ENCODE measurements around the gene JMJD7. TPM values are rescaled to one million over a fixed set of nuclear protein-coding genes. Genes with fewer than 3 reads are reported as not detected.

Gene JMJD7
- total RNA-seq, 2 donors from 2014 or later, result 12.0 to 16.6 TPM

DNA sequence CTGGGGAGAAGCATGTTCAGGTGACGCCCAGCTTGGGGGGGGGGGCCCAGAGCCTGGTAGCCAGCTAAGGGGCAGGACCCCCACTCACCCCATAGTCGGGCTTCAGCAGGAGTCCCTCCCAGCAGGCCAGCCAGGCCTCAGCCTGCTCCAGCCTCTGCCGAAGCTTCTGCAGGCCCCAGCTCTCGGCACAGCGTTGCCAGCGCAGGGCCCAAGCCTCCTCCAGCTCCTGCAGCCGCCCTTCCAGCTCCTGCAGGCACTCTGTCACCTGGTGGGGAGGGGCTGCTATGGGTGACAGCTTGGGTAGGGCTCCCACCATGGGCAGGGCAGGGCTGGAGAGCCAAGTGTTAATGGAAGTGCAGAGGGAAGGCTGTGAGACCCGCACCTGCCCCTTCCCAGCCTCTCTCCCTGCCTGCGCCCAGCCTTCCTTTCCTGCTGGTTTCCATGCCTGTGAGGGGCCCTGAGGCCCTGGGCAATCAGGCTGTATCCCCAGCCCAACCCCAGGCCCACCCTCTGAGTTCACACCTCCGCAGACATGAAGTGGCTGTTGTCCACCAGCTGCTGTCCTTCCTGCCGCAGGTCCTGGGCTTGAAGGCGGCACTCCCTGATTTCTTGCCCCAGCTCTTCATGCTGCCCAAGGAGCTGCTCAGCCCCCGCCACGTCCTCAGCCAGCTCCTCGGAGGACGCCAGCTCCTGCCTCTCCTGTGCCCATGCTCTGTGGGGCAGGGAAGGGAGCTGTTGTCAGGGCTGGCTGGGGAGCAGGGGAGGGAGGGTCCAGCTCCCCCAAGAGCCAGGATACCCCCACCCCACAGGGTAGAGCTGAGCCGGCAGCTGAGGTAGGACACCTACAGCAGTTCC lies 25.1 kb downstream of the JMJD7 start:
- Mint-ChIP-seq H3K27me3 (no peaks in the 10 kb centered on the region), H3K4me3 (no peak overlapping the region), H3K27ac (no peak overlapping the region), H3K9me3 (no peaks in the 10 kb centered on the region), H3K4me1 (peaks cover 6% of the 10 kb centered on the region), H3K36me3 (ENCODE audit: low read depth) (peaks cover 6% of the 10 kb centered on the region)
- no peak for ATAC-seq (replicated peaks)

DNA sequence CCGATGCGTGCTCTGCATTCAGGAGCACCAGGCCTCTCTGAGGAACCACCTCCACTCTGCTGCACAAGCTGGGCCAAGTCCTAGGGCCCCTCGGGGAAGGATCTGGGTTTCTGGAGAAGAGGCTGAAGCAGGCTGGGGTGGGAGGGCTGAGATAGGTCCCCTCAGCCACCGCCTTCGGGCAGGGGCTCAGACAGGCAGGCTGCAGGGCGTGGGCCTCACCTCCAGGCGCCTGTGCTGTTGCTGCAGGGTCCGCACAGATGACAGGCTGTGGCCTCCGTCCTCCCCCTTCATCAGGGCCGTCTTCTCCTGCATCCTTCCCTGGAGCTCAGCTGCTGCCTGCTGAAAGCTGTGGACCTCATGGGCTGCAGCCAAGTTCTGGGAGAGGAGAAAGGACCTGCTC lies 25.9 kb downstream of the JMJD7 start:
- H3K9me3 Mint-ChIP-seq, result no peaks in the 10 kb centered on the region
- no peaks in the 10 kb centered on the region for H3K36me3 Mint-ChIP-seq (ENCODE audit: low read depth)
- no peak overlapping the region for H3K27ac Mint-ChIP-seq
- no peak overlapping the region for H3K4me3 Mint-ChIP-seq
- ATAC-seq (replicated peaks), result no peak
- H3K4me1 Mint-ChIP-seq, result no peaks in the 10 kb centered on the region
- no peaks in the 10 kb centered on the region for H3K27me3 Mint-ChIP-seq

DNA sequence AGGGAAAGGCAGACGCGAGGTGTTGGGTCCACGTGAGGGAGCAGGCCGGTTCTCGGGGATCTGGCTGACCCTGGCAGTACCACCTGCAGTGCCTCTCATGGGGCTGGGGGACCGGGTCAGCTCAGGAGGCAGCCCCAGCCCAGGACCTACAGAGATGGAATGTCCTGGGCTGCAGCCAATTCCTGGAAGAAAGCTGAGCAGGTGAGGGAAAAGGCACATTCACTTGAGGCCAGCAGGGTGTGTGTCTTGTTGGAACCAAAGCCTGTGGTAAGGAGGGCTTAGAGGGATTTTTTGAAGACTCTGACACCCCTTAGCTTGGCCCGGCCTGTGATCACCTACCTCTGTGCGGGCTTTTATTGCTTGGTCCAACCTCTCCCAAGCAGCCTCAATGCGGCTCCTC lies 26.6 kb downstream of the JMJD7 start:
- Mint-ChIP-seq H3K27ac (no peak overlapping the region), H3K4me1 (no peaks in the 10 kb centered on the region), H3K4me3 (no peak overlapping the region), H3K27me3 (no peaks in the 10 kb centered on the region), H3K36me3 (ENCODE audit: low read depth) (no peaks in the 10 kb centered on the region), H3K9me3 (no peaks in the 10 kb centered on the region)
- no peak for ATAC-seq (replicated peaks)

DNA sequence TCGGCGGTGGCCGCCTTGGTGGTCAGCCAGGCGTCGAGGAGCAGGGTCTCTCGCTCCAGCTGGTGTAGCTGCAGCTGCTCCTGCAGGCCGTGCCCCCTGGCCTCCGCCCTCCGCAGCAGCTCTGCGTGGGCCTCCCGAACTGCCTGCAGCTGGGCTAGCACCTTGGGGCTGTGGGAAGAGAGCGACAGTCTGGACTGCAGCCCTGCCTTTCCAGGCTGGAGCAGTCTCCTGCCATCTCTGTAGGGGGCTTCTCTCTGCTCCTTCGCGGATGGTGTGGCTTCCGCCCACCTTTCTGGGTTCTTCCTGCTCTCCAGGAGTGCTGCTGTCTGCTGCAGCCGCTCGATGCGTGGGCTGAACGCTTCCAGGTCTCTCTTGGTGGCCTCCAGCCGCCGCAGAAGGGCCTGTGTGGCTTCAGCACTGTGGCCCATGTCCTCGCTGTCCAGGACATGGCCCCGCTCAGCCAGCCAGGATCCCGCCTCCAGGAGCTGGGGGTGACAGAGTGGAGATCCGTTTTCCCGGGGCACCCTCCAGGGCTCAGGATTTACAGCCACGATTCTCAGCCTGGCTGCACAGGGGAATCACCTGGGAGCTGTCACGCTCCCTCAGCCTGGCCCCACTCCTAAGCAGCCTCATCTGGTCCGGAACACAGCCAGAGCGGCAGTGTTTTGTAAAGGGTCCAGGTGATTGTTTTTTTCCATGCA lies 27.5 kb downstream of the JMJD7 start:
- Mint-ChIP-seq H3K4me1 (no peaks in the 10 kb centered on the region), H3K27ac (no peak overlapping the region), H3K36me3 (ENCODE audit: low read depth) (no peaks in the 10 kb centered on the region), H3K4me3 (no peak overlapping the region), H3K9me3 (no peaks in the 10 kb centered on the region), H3K27me3 (no peaks in the 10 kb centered on the region)
- ATAC-seq (replicated peaks), result no peak

DNA sequence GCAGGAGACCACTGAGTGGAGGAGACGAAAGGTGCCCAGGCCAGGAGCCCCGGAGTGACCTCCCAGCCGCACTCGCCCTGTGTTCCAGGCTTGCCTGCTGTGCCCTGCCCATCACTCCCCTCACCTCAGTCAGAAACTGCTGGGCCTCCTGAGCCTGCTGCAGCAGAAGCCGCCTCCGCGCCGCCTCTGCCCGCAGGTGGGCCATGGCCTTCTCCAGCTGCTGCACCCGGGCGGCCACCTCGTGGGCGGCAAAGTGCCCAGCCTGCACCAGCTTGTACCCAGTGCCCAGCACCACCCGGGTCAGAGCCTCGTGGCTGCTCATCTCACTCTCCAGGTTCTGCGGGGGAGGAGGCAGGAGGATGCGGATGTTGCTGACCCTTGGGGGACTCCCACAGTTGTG lies 28.4 kb downstream of the JMJD7 start:
- Mint-ChIP-seq H3K36me3 (ENCODE audit: low read depth) (no peaks in the 10 kb centered on the region), H3K27me3 (no peaks in the 10 kb centered on the region), H3K27ac (no peak overlapping the region), H3K9me3 (no peaks in the 10 kb centered on the region), H3K4me3 (no peak overlapping the region), H3K4me1 (no peaks in the 10 kb centered on the region)
- ATAC-seq (replicated peaks), result no peak

DNA sequence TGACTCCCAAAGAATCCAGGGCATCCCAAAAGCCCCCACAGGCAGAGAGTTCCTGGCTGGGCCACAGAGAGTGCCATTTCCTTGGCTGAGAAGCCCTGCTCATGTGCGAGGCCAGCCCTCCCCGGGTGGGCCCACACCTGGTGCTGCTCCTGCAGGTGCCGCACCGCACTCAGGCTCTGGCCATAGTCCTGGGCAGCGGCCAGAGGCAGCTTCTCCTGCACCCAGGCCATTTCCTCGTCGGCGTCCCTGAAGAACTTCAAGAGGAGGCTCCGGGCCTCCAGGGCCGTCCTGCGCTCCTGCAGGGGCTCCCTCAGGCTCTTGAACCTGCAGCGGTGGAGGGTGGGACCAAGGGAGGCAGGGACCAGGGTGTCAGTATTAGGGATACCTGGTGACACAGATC lies 28.8 kb downstream of the JMJD7 start:
- Mint-ChIP-seq H3K4me3 (no peak overlapping the region), H3K36me3 (ENCODE audit: low read depth) (no peaks in the 10 kb centered on the region), H3K9me3 (no peaks in the 10 kb centered on the region), H3K27me3 (no peaks in the 10 kb centered on the region), H3K4me1 (no peaks in the 10 kb centered on the region), H3K27ac (no peak overlapping the region)
- no peak for ATAC-seq (replicated peaks)

DNA sequence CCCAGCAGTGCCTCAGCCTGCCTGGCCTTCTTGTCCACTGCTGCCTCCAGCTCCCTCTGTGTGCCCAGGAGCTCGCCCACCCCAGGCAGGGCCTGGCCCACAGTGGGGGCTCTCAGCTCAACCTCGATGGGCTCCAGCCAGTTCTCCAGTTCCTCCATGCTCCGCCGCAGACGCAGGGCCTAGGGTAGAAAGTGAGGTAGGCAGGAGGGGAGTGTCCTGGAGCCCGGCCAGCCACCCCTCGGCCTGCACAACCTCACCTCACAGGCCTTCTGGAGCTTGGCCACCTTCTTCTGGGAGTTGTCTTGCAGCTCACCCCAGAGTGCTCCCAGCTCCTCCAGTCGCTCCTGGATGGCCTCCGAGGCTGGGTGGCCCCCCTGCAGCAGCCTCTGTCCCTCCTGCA lies 29.4 kb downstream of the JMJD7 start:
- no peaks in the 10 kb centered on the region for H3K4me1 Mint-ChIP-seq
- ATAC-seq (replicated peaks), result no peak
- no peaks in the 10 kb centered on the region for H3K36me3 Mint-ChIP-seq (ENCODE audit: low read depth)

DNA sequence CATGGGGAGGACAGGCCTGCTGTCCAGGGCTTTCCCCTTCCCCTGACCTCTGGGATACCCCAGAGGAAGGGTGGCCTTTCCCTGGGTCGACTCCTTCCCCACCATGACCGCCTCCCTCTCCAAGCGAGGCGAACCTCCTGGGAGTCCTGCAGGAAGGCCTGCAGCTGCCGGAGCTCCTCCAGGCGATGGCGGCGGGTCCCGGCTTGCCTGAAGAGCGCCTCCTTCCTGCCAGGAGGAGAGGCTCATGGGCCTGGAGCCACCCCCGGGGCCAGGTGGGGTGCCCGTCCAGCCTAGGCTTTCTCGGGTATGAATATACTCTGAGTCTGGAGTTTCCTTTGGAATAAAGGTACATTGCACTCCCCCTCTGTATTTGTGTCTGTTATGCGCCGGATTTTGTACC lies 30.9 kb downstream of the JMJD7 start:
- Mint-ChIP-seq H3K36me3 (ENCODE audit: low read depth) (no peaks in the 10 kb centered on the region), H3K4me1 (no peaks in the 10 kb centered on the region), H3K9me3 (no peaks in the 10 kb centered on the region), H3K4me3 (no peak overlapping the region), H3K27ac (no peak overlapping the region), H3K27me3 (no peaks in the 10 kb centered on the region)
- no peak for ATAC-seq (replicated peaks)

More for the DNA sequence above, 29.4 kb downstream of the JMJD7 start:
- Mint-ChIP-seq H3K9me3 (no peaks in the 10 kb centered on the region), H3K4me3 (no peak overlapping the region), H3K27me3 (no peaks in the 10 kb centered on the region), H3K27ac (no peak overlapping the region)

DNA sequence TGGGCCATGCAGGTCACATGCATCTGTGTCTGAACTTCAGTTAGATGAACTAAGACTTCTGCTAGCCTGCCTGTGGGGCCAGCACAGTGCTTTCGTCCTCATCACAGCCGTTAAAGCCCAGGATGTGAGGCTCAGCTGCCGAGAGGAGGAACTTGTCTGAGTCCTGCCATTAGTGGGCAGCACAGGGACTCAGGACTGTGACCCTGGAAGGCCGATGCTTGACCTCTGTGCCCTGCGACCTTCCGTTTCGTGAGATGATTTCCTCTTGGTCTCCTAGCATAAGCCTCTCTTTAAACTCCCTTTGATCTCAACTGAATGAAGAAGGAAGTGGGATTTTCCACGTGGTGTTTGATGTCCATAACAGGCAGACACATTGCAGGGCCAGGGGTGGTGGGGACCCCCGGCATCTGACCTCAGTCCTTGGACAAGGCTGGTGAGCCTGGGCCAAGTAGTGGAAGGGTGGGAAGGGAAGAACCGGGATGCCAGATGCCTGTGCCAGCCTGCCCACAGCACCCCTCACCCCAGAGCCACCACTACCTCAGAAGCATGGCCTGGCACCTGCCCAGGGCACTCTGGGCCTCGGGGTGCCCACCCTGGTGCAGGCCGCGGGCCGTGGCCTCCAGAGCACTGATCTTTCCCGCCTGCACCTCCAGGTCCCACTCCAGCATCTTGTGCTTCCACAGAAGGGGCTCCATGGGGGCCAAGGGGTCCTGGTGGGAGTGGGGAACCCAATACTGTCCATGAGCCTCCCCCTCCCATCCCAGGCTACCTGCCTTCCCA lies 32.3 kb downstream of the JMJD7 start:
- H3K27ac Mint-ChIP-seq, result no peak overlapping the region
- no peaks in the 10 kb centered on the region for H3K27me3 Mint-ChIP-seq
- H3K4me1 Mint-ChIP-seq, result no peaks in the 10 kb centered on the region
- H3K4me3 Mint-ChIP-seq, result no peak overlapping the region
- ATAC-seq (replicated peaks), result no peak
- no peaks in the 10 kb centered on the region for H3K9me3 Mint-ChIP-seq
- no peaks in the 10 kb centered on the region for H3K36me3 Mint-ChIP-seq (ENCODE audit: low read depth)

DNA sequence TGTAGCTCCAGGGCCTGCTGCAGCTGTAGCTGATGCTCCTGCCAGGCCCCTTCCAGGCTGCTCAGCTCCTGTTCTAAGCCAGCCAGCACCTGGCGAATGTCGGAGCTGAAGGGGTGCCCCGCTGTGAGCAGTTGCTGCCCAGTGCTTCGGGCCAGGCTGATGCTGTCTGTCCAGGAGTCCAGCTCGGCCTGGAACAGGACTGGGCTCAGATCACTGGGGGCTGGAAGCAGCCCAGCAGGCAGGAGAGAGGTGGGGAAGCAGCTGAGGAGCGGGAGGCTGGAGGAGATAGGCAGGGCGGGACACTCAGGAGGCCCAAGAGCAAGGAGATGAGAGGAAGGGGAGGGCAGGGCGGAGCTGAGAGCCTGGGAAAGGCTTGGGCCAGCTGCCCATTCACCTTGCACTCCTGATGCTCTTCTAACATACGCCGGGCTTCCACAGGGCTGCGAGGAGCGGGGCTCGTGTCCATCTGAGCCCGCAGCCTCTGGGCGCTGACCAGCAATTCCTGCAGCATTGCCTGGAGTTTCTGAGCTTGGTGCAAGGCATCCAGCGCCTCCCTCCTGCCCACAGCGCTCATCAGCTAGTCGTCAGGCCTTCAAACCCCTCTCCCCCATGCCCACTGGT lies 34.0 kb downstream of the JMJD7 start:
- Mint-ChIP-seq H3K27ac (no peak overlapping the region), H3K36me3 (ENCODE audit: low read depth) (no peaks in the 10 kb centered on the region), H3K4me1 (no peaks in the 10 kb centered on the region), H3K27me3 (no peaks in the 10 kb centered on the region), H3K9me3 (no peaks in the 10 kb centered on the region), H3K4me3 (no peak overlapping the region)
- ATAC-seq (replicated peaks), result no peak

DNA sequence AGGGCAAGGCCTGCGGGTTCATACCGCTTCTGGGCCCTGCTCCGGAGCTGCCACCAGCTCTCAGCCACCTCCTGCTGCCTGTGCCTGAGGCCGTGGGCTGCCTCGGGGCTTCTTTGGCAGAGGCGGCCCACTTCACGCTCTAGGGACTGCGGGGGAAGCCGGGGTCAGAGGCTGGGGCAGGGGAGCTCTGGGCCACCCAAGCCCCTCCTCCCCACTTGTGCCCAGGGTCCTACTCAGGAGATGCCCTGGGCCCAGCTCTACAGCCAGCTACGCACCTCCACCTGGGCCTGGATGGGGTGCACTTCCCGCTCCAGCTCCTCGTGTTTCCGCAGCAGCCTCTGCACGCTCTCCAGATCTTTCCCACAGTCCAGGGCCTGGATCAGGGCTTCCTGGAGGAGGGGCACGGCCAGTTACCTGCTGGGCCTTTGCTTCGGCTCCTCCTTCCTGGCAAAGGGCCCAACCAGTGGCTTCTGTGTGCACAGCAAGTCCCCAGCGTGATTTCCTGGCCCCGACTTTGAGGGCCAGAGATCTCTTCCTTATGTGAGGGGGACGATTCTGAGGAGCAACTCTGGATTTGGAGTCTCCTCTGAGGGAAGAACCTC lies 34.7 kb downstream of the JMJD7 start:
- no peak for ATAC-seq (replicated peaks)
- no peak overlapping the region for H3K4me3 Mint-ChIP-seq
- peak overlapping the region; percentile 64 for H3K27ac Mint-ChIP-seq
- no peaks in the 10 kb centered on the region for H3K27me3 Mint-ChIP-seq
- no peaks in the 10 kb centered on the region for H3K36me3 Mint-ChIP-seq (ENCODE audit: low read depth)
- no peaks in the 10 kb centered on the region for H3K9me3 Mint-ChIP-seq
- H3K4me1 Mint-ChIP-seq, result no peaks in the 10 kb centered on the region

DNA sequence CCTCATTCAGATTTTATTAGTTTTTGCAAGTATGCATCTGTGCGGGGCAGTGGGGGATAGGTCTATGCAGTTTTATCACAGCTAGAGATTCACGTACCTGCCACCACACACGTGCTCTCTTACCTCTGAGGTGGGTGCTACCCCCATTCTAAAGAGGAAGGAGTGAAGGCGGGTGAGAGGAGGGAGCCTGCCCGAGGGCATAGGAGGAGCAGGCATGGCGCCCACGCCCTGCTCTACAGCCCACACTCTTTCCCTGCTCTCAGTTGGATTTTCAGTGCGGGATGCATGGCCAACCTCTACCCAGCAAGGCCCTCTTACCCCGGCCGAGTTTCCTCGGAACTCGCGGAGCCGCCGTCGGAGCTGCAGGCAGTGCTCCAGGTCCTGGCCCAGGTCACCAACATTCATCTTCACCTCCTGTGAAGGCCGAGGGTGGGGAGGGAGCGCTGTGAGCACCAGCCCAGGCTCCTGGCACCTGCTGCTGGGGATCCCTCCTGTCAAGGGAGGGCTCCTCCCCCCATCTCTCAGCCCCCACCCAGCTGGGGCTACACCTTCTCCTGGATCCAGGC lies 37.7 kb downstream of the JMJD7 start:
- no peak for ATAC-seq (replicated peaks)
- peaks cover 7% of the 10 kb centered on the region for H3K4me1 Mint-ChIP-seq
- H3K27ac Mint-ChIP-seq, result no peak overlapping the region
- no peaks in the 10 kb centered on the region for H3K27me3 Mint-ChIP-seq
- no peak overlapping the region for H3K4me3 Mint-ChIP-seq
- H3K36me3 Mint-ChIP-seq (ENCODE audit: low read depth), result no peaks in the 10 kb centered on the region
- H3K9me3 Mint-ChIP-seq, result no peaks in the 10 kb centered on the region

DNA sequence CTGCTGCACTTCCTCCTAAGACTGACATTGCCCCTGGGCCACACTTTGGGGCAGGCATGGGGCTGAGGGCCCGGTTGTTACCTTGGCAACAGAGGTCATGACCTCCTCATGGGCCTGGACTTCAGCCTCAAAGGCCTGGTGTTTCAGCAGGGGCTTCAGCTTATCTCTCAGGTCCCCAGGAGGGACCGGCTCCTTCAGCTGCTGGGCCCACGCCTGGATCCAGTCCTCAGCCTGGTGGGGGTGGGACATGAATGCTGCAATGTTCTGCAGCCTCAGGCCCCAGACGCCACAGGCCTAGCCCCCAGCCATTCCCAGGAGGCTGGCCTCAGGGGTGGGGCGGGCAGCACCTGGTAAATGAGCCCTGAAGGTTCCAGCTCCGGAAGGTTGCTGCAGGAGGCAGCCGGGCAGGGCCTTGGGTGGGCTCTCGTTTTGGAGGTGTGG lies 38.4 kb downstream of the JMJD7 start:
- ATAC-seq (replicated peaks), result no peak
- Mint-ChIP-seq H3K4me3 (no peak overlapping the region), H3K36me3 (ENCODE audit: low read depth) (no peaks in the 10 kb centered on the region)

More for the DNA sequence above, 38.4 kb downstream of the JMJD7 start:
- H3K9me3 Mint-ChIP-seq, result no peaks in the 10 kb centered on the region
- H3K27ac Mint-ChIP-seq, result no peak overlapping the region
- peaks cover 14% of the 10 kb centered on the region for H3K4me1 Mint-ChIP-seq
- no peaks in the 10 kb centered on the region for H3K27me3 Mint-ChIP-seq
